ENCODE measurements around the gene AHSG.

GRCh38 chr3:186613637-186614265, 891 bp downstream of the AHSG start:
- TF ChIP-seq POLR2A (IDR thresholded peaks at IDR 0.05; ENCODE audit: low read depth, low read length): no peak
- TF ChIP-seq POLR2AphosphoS5 (IDR thresholded peaks at IDR 0.05; ENCODE audit: low read depth, low read length): no peak
